HEK293 (cell line): ENCODE results near the gene SPINT2.
"Not testable (repeated sequence)": the region's sequence is repeated elsewhere in the genome, so short reads cannot be mapped to it uniquely, and the experiment has no call there.

Experiments
- CTCF ChIP-seq: fragments of 450-650 bp; formaldehyde crosslinking; IDR thresholded peaks from 2 replicates; pipeline ENCODE4 v1.5.1; 2016; ENCODE audit warnings: missing biosample characterization, missing genetic modification characterization
- PRDM1 ChIP-seq: fragments of 450-650 bp; formaldehyde crosslinking; IDR thresholded peaks from 2 replicates; pipeline ENCODE4; 2016; ENCODE audit warnings: missing biosample characterization, missing genetic modification characterization
- ZBTB11 ChIP-seq: fragments of 450-650 bp; formaldehyde crosslinking; conservative IDR thresholded peaks from 2 replicates; pipeline ENCODE4 v1.5.1; 2016; ENCODE audit warnings: low read depth, missing biosample characterization, missing genetic modification characterization

DNA sequence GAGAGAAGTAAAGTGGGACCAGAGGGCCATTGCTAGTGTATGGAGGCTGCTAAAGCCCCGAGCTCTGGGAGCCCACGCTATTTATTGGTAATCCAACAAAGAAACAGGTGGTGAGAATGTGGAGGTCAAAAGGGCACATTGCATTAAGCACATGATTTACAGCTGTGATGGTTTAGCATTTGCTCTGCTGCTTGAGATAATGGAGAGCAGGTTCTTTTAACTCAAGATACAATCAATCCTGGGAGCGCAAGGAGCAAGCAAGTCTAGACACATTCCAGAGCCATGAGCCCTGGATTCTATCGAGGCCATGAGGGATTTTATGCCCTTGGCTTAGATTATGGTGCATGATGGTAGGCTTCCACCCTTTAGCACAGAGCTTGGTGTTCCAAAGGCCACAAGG is 74.6 kb downstream of the SPINT2 start:
- not testable (repeated sequence) for TF ChIP-seq CTCF, PRDM1, ZBTB11 (tag by site-specific recombination)
